Bronchial epithelial cell (primary cell): ENCODE data around the gene ORAI3. TPM values are rescaled to one million over a fixed set of nuclear protein-coding genes. Genes with fewer than 3 reads are reported as not detected.

Experiments used
- DNase-seq: peaks from one replicate; pipeline ENCODE4 v3.0.0-alpha.2; 2010; ENCODE audit warnings: low read depth
- FAIRE-seq: peaks from 2 replicates; lab custom pipeline; 2011; peaks lifted over from hg19 to GRCh38; lab: Jason Lieb, UNC
- H3K27me3 ChIP-seq: 2 replicates; pipeline ENCODE4 v1.5.1; 2011; ENCODE audit warnings: low read length; ENCODE audit not compliant: control insufficient read depth, insufficient read depth
- H3K36me3 ChIP-seq: 2 replicates; pipeline ENCODE4 v1.5.1; 2011; ENCODE audit warnings: low read length; ENCODE audit not compliant: control insufficient read depth, insufficient read depth
- H3K4me3 ChIP-seq: 2 replicates; pipeline ENCODE4 v1.5.1; 2011; ENCODE audit warnings: mild to moderate bottlenecking, low read depth, low read length, control low read depth
- CTCF ChIP-seq: IDR thresholded peaks from 2 replicates; pipeline ENCODE4 v1.5.1; 2011; ENCODE audit warnings: mild to moderate bottlenecking, moderate library complexity, low read length, control low read depth, inconsistent platforms; ENCODE audit not compliant: insufficient read depth, severe bottlenecking
- total RNA-seq: library from RNA; depleted of rRNA; stranded (reverse); fragments of >200 nt; gene quantifications from 2 replicates; pipeline ENCODE4 v1.2.1, GENCODE V29; 2014

The ORAI3 gene
- total RNA-seq, 1 donor from 2014 or later: 16.6 TPM

- Histone ChIP-seq H3K36me3 (peaks cover 24% of the 10 kb centered on the region), H3K4me3 (no peak overlapping the region), H3K27me3 (no peaks in the 10 kb centered on the region)
- FAIRE-seq (no peak), DNase-seq (no peak)
- no peak for TF ChIP-seq CTCF
These were observed 33.9 kb downstream of the ORAI3 start for GRCh38 chr16:30982548-30983288.

- FAIRE-seq (no peak), DNase-seq (no peak)
- Histone ChIP-seq H3K27me3 (no peaks in the 10 kb centered on the region), H3K4me3 (no peak overlapping the region), H3K36me3 (peaks cover 22% of the 10 kb centered on the region)
- no peak for TF ChIP-seq CTCF
These were observed 34.5 kb downstream of the ORAI3 start for GRCh38 chr16:30983289-30983889.

- no peaks in the 10 kb centered on the region for H3K27me3 ChIP-seq
- FAIRE-seq: no peak
- TF ChIP-seq CTCF: no peak
- H3K4me3 ChIP-seq: no peak overlapping the region
- H3K36me3 ChIP-seq: peaks cover 20% of the 10 kb centered on the region
- no peak for DNase-seq
These were observed 35.2 kb downstream of the ORAI3 start for GRCh38 chr16:30983898-30984610.

- FAIRE-seq (no peak), DNase-seq (peak; percentile 50)
- H3K36me3 ChIP-seq: peaks cover 18% of the 10 kb centered on the region
- no peaks in the 10 kb centered on the region for H3K27me3 ChIP-seq
- peak within 1 kb of the TSS; percentile 42 for H3K4me3 ChIP-seq
- TF ChIP-seq CTCF: peak; percentile 95
These were observed 36.0 kb downstream of the ORAI3 start, which contains the start of gene HSD3B7 for GRCh38 chr16:30984669-30985400. Gene HSD3B7 (plus strand): TSS chr16:30985207. CDS start chr16:30985659, 452 bp downstream.

- no peak for FAIRE-seq
- peak; percentile 70 for TF ChIP-seq CTCF
- DNase-seq: peak; percentile 39
- H3K4me3 ChIP-seq: peak overlapping the region; percentile 42
- no peaks in the 10 kb centered on the region for H3K27me3 ChIP-seq
- peaks cover 12% of the 10 kb centered on the region for H3K36me3 ChIP-seq
These were observed 36.7 kb downstream of the ORAI3 start for GRCh38 chr16:30985401-30986128.
